WTC11 (cell line): ENCODE measurements around the gene SIX2.
"Not testable (repeated sequence)": the region's sequence is repeated elsewhere in the genome, so short reads cannot be mapped to it uniquely, and the experiment has no call there.

Experiments used
- ATF1 ChIP-seq: sonication (generic); formaldehyde crosslinking; IDR thresholded peaks from 2 replicates; pipeline ENCODE4 v1.8.1; 2023; ENCODE audit warnings: mild to moderate bottlenecking, moderate library complexity, missing genetic modification reagents
- ETV6 ChIP-seq: sonication (generic); formaldehyde crosslinking; IDR thresholded peaks from 2 replicates; pipeline ENCODE4 v1.8.1; 2022; ENCODE audit warnings: mild to moderate bottlenecking, missing genetic modification reagents
- IRF2 ChIP-seq: sonication (generic); formaldehyde crosslinking; IDR thresholded peaks from 2 replicates; pipeline ENCODE4 v1.8.0; 2022; ENCODE audit warnings: low read depth, missing genetic modification reagents, borderline replicate concordance
- JUN ChIP-seq: sonication (generic); formaldehyde crosslinking; IDR thresholded peaks from 2 replicates; pipeline ENCODE4 v1.8.0; 2023; ENCODE audit warnings: mild to moderate bottlenecking, missing genetic modification reagents
- KAT7 ChIP-seq: sonication (generic); formaldehyde crosslinking; IDR thresholded peaks from 2 replicates; pipeline ENCODE4 v1.8.1; 2023; ENCODE audit warnings: missing genetic modification reagents, mild to moderate bottlenecking, borderline replicate concordance
- NFYB ChIP-seq: sonication (generic); formaldehyde crosslinking; conservative IDR thresholded peaks from 2 replicates; pipeline ENCODE4 v1.8.0; 2022; ENCODE audit warnings: low read depth, missing genetic modification reagents
- TEAD4 ChIP-seq: sonication (generic); formaldehyde crosslinking; IDR thresholded peaks from 2 replicates; pipeline ENCODE4 v1.8.0; 2022; ENCODE audit warnings: mild to moderate bottlenecking, missing genetic modification reagents
- TF ChIP-seq, protein P1 (sequence below): fragments of 200-600 bp; IDR thresholded peaks from 2 replicates; pipeline ENCODE4 v1.8.0; 2022; ENCODE audit warnings: antibody characterized with exemption
- TF ChIP-seq, protein P2 (sequence below): sonication (generic); formaldehyde crosslinking; IDR thresholded peaks from 2 replicates; pipeline ENCODE4 v1.8.1; 2023; ENCODE audit warnings: mild to moderate bottlenecking, missing genetic modification reagents, borderline replicate concordance
- TF ChIP-seq, protein P3 (sequence below): sonication (generic); formaldehyde crosslinking; IDR thresholded peaks from 2 replicates; pipeline ENCODE4 v1.8.0; 2022; ENCODE audit warnings: mild to moderate bottlenecking, missing genetic modification reagents
- TF ChIP-seq, protein P4 (sequence below): sonication (generic); formaldehyde crosslinking; IDR thresholded peaks from 2 replicates; pipeline ENCODE4 v1.8.0; 2022; ENCODE audit warnings: missing genetic modification reagents
- TF ChIP-seq, protein P5 (sequence below): sonication (generic); formaldehyde crosslinking; IDR thresholded peaks from 2 replicates; pipeline ENCODE4 v1.8.1; 2022; ENCODE audit warnings: mild to moderate bottlenecking, missing genetic modification reagents, moderate library complexity, borderline replicate concordance
- TF ChIP-seq, protein P6 (sequence below): sonication (generic); formaldehyde crosslinking; IDR thresholded peaks from 2 replicates; pipeline ENCODE4 v1.8.1; 2023; ENCODE audit warnings: mild to moderate bottlenecking, missing genetic modification reagents, moderate library complexity

DNA sequence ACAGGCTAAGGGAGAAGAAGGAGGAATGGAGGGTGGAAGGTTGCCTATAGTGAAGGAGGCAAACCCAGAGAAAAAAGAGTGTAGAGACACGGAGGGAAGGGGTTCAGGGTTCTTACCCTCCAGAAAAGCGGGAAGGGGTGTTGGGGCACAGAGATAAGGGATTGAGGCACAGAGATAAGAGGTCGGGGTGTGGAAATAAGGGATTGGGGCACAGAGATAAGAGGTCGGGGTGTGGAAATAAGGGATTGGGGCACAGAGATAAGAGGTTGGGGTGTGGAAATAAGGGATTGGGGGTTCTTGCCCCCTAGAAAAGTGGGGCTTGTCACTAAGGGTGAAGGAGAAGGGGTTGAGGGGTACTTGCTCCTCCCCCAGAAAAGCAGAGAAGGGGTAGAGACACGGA, 29.6 kb upstream of the SIX2 start:
- TF ChIP-seq ETV6 (CRISPR knock-in tag); ATF1 (CRISPR knock-in tag); IRF2 (CRISPR knock-in tag); NFYB (CRISPR knock-in tag); KAT7 (CRISPR knock-in tag); TEAD4; JUN (CRISPR knock-in tag): not testable (repeated sequence)
- TF ChIP-seq, protein P1, sequence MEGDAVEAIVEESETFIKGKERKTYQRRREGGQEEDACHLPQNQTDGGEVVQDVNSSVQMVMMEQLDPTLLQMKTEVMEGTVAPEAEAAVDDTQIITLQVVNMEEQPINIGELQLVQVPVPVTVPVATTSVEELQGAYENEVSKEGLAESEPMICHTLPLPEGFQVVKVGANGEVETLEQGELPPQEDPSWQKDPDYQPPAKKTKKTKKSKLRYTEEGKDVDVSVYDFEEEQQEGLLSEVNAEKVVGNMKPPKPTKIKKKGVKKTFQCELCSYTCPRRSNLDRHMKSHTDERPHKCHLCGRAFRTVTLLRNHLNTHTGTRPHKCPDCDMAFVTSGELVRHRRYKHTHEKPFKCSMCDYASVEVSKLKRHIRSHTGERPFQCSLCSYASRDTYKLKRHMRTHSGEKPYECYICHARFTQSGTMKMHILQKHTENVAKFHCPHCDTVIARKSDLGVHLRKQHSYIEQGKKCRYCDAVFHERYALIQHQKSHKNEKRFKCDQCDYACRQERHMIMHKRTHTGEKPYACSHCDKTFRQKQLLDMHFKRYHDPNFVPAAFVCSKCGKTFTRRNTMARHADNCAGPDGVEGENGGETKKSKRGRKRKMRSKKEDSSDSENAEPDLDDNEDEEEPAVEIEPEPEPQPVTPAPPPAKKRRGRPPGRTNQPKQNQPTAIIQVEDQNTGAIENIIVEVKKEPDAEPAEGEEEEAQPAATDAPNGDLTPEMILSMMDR: not testable (repeated sequence)
- TF ChIP-seq, protein P2, sequence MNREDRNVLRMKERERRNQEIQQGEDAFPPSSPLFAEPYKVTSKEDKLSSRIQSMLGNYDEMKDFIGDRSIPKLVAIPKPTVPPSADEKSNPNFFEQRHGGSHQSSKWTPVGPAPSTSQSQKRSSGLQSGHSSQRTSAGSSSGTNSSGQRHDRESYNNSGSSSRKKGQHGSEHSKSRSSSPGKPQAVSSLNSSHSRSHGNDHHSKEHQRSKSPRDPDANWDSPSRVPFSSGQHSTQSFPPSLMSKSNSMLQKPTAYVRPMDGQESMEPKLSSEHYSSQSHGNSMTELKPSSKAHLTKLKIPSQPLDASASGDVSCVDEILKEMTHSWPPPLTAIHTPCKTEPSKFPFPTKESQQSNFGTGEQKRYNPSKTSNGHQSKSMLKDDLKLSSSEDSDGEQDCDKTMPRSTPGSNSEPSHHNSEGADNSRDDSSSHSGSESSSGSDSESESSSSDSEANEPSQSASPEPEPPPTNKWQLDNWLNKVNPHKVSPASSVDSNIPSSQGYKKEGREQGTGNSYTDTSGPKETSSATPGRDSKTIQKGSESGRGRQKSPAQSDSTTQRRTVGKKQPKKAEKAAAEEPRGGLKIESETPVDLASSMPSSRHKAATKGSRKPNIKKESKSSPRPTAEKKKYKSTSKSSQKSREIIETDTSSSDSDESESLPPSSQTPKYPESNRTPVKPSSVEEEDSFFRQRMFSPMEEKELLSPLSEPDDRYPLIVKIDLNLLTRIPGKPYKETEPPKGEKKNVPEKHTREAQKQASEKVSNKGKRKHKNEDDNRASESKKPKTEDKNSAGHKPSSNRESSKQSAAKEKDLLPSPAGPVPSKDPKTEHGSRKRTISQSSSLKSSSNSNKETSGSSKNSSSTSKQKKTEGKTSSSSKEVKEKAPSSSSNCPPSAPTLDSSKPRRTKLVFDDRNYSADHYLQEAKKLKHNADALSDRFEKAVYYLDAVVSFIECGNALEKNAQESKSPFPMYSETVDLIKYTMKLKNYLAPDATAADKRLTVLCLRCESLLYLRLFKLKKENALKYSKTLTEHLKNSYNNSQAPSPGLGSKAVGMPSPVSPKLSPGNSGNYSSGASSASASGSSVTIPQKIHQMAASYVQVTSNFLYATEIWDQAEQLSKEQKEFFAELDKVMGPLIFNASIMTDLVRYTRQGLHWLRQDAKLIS (CRISPR knock-in tag): not testable (repeated sequence)
- TF ChIP-seq, protein P3, sequence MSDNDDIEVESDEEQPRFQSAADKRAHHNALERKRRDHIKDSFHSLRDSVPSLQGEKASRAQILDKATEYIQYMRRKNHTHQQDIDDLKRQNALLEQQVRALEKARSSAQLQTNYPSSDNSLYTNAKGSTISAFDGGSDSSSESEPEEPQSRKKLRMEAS (CRISPR knock-in tag): not testable (repeated sequence)
- TF ChIP-seq, protein P4, sequence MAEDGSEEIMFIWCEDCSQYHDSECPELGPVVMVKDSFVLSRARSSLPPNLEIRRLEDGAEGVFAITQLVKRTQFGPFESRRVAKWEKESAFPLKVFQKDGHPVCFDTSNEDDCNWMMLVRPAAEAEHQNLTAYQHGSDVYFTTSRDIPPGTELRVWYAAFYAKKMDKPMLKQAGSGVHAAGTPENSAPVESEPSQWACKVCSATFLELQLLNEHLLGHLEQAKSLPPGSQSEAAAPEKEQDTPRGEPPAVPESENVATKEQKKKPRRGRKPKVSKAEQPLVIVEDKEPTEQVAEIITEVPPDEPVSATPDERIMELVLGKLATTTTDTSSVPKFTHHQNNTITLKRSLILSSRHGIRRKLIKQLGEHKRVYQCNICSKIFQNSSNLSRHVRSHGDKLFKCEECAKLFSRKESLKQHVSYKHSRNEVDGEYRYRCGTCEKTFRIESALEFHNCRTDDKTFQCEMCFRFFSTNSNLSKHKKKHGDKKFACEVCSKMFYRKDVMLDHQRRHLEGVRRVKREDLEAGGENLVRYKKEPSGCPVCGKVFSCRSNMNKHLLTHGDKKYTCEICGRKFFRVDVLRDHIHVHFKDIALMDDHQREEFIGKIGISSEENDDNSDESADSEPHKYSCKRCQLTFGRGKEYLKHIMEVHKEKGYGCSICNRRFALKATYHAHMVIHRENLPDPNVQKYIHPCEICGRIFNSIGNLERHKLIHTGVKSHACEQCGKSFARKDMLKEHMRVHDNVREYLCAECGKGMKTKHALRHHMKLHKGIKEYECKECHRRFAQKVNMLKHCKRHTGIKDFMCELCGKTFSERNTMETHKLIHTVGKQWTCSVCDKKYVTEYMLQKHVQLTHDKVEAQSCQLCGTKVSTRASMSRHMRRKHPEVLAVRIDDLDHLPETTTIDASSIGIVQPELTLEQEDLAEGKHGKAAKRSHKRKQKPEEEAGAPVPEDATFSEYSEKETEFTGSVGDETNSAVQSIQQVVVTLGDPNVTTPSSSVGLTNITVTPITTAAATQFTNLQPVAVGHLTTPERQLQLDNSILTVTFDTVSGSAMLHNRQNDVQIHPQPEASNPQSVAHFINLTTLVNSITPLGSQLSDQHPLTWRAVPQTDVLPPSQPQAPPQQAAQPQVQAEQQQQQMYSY: not testable (repeated sequence)
- TF ChIP-seq, protein P5, sequence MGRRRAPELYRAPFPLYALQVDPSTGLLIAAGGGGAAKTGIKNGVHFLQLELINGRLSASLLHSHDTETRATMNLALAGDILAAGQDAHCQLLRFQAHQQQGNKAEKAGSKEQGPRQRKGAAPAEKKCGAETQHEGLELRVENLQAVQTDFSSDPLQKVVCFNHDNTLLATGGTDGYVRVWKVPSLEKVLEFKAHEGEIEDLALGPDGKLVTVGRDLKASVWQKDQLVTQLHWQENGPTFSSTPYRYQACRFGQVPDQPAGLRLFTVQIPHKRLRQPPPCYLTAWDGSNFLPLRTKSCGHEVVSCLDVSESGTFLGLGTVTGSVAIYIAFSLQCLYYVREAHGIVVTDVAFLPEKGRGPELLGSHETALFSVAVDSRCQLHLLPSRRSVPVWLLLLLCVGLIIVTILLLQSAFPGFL (CRISPR knock-in tag): not testable (repeated sequence)
- TF ChIP-seq, protein P6, sequence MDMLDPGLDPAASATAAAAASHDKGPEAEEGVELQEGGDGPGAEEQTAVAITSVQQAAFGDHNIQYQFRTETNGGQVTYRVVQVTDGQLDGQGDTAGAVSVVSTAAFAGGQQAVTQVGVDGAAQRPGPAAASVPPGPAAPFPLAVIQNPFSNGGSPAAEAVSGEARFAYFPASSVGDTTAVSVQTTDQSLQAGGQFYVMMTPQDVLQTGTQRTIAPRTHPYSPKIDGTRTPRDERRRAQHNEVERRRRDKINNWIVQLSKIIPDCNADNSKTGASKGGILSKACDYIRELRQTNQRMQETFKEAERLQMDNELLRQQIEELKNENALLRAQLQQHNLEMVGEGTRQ (CRISPR knock-in tag): not testable (repeated sequence)
